GM12878 (cell line): ENCODE measurements around the gene ZNF451. TPM values are rescaled to one million over a fixed set of nuclear protein-coding genes. Genes with fewer than 3 reads are reported as not detected.

Source experiments
- ATAC-seq: fragments of 200-7000 bp; cut with Tn5 transposase; 3 replicates; pipeline ENCODE4 v1.9.1; 2020; ENCODE audit warnings: mild to moderate bottlenecking, moderate library complexity
- BruUV-seq: library from RNA; stranded (reverse); fragments of 400-500 nt; replicated peaks from 2 replicates; lab custom pipeline; 2021; lab: Mats Ljungman, UMichigan
- CTCF ChIA-PET: fragments of 300-600 bp; sonication (Branson Sonifier 250); formaldehyde crosslinking; extraction: SDS; loops from one replicate; lab custom pipeline; 2021; ENCODE audit warnings: inconsistent platforms; lab: Yijun Ruan, JAX
- POLR2A ChIA-PET: fragments of 350-600 bp; formaldehyde crosslinking; extraction: SDS; loops from one replicate; lab custom pipeline; 2021; ENCODE audit warnings: inconsistent platforms; lab: Charles Lee
- RAD21 ChIA-PET: fragments of 300-600 bp; sonication (Branson Sonifier 250); formaldehyde crosslinking; loops from one replicate; lab custom pipeline; 2023; ENCODE audit warnings: antibody characterized with exemption; ENCODE audit not compliant: unreplicated experiment; lab: Charles Lee
- SMC1A ChIA-PET: fragments of 300-600 bp; sonication (Branson Sonifier 250); formaldehyde crosslinking; loops from one replicate; lab custom pipeline; 2023; ENCODE audit not compliant: unreplicated experiment, uncharacterized antibody; lab: Charles Lee
- DNase-seq: peaks from one replicate; pipeline ENCODE4 v3.0.0-alpha.2; 2011; ENCODE audit warnings: low read depth, low spot score
- FAIRE-seq: peaks from 3 replicates; lab custom pipeline; 2011; peaks lifted over from hg19 to GRCh38; lab: Jason Lieb, UNC
- H2AFZ ChIP-seq: 2 replicates; pipeline ENCODE4 v1.6.0; 2011; ENCODE audit warnings: low read depth, low read length, control low read depth; ENCODE audit not compliant: control insufficient read depth
- H3K27ac ChIP-seq: 2 replicates; pipeline ENCODE4 v1.5.1; 2011; ENCODE audit warnings: control low read depth; ENCODE audit not compliant: control insufficient read depth, insufficient read depth
- H3K27me3 ChIP-seq, 2 experiments: replicated peaks in 1 of 2; 2 replicates each; pipeline versions ENCODE4 v1.6.0 to v1.6.1; 2011; ENCODE audit warnings: low read length in 1 of 2; ENCODE audit not compliant: control insufficient read depth in 2 of 2, insufficient read depth in 2 of 2
- H3K36me3 ChIP-seq, 2 experiments: 2 replicates each; pipeline ENCODE4 v1.5.1; 2011; ENCODE audit warnings: low read length in 1 of 2; ENCODE audit not compliant: control insufficient read depth in 2 of 2, insufficient read depth in 2 of 2
- H3K4me1 ChIP-seq: 2 replicates; pipeline ENCODE4 v1.6.1; 2011; ENCODE audit warnings: mild to moderate bottlenecking, low read length, moderate library complexity, mixed read lengths; ENCODE audit not compliant: control insufficient read depth, insufficient read depth
- H3K4me2 ChIP-seq: 2 replicates; pipeline ENCODE4 v1.6.0; 2011; ENCODE audit warnings: control low read depth; ENCODE audit not compliant: control insufficient read depth, insufficient read depth
- H3K4me3 ChIP-seq: fragments of 200-600 bp; sonication (generic); 2 replicates; pipeline ENCODE4 v1.5.1; 2016
- H3K79me2 ChIP-seq: 2 replicates; pipeline ENCODE4 v1.6.0; 2011; ENCODE audit warnings: low read length; ENCODE audit not compliant: control insufficient read depth, insufficient read depth
- H3K9ac ChIP-seq: 2 replicates; pipeline ENCODE4 v1.8.0; 2011; ENCODE audit warnings: low read length, control low read depth, mixed read lengths; ENCODE audit not compliant: control insufficient read depth, insufficient read depth
- H3K9me3 ChIP-seq: replicated peaks from 3 replicates; pipeline ENCODE4 v1.5.1; 2011; ENCODE audit warnings: mild to moderate bottlenecking, low read length; ENCODE audit not compliant: control insufficient read depth, insufficient read depth
- H4K20me1 ChIP-seq: 2 replicates; pipeline ENCODE4 v1.6.0; 2011; ENCODE audit not compliant: control insufficient read depth, insufficient read depth
- CBFB ChIP-seq: IDR thresholded peaks from 2 replicates; pipeline ENCODE4 v1.6.1; 2016; ENCODE audit warnings: antibody characterized with exemption, low read depth
- RAD21 ChIP-seq: IDR thresholded peaks from 2 replicates; pipeline ENCODE4 v1.6.1; 2011; ENCODE audit warnings: mild to moderate bottlenecking, low read depth, low read length, moderate library complexity; ENCODE audit not compliant: insufficient read depth
- YY1 ChIP-seq: IDR thresholded peaks from 2 replicates; pipeline ENCODE4 v1.6.1; 2011; ENCODE audit warnings: low read depth, mild to moderate bottlenecking, low read length
- ZNF24 ChIP-seq: fragments of 450-650 bp; IDR thresholded peaks from 2 replicates; pipeline ENCODE4 v1.6.1; 2017; ENCODE audit warnings: antibody characterized with exemption, mild to moderate bottlenecking
- ZNF592 ChIP-seq: fragments of 450-650 bp; IDR thresholded peaks from 2 replicates; pipeline ENCODE4 v1.6.1; 2017; ENCODE audit warnings: mild to moderate bottlenecking, moderate library complexity
- WGBS: methylation state at CpG from one replicate; pipeline ENCODE4 v1.1.6; 2016; ENCODE audit warnings: low lambda C conversion rate; ENCODE audit not compliant: insufficient replicate concordance, insufficient coverage; ENCODE audit errors: missing lambda C conversion rate; 5-methylcytosine and 5-hydroxymethylcytosine counted together
- in situ Hi-C: fragments of 300-500 bp; cut with MboI; formaldehyde crosslinking; loops from 9 replicates; pipeline ENCODE4 v1.14.3; 2018; ENCODE audit warnings: mixed read lengths
- intact Hi-C: fragments of 100-400 bp; cut with micrococcal nuclease; formaldehyde crosslinking; loops from one replicate; pipeline ENCODE4 v1.14.2; 2022; ENCODE audit not compliant: unreplicated experiment
- polyA plus RNA-seq, 11 experiments: library from polyadenylated mRNA; depleted of rRNA in 4 of 11; unstranded in 6 of 11; stranded (reverse) in 5 of 11; fragments of >200 nt; fragmentation: Nextera tagmentation in 4 of 11; fragmentation: Illumina TruSeq in 1 of 11; extraction: Ambion mirVana in 4 of 11; extraction: Trizol in 1 of 11; gene quantifications; 1 replicate in 1 of 11; 2 replicates in 10 of 11; pipeline versions ENCODE4 v1.2.1 to v1.2.3, GENCODE V29; 2011 to 2016; ENCODE audit warnings: inconsistent platforms in 2 of 11, missing spikeins in 2 of 11, low read depth in 1 of 11
- total RNA-seq, 4 experiments: library from RNA; depleted of rRNA in 3 of 4; stranded (reverse); fragments of >200 nt in 3 of 4; fragmentation: Illumina TruSeq in 1 of 4; extraction: Trizol in 1 of 4; gene quantifications; 2 replicates each; pipeline versions ENCODE4 v1.2.1 to v1.2.3, GENCODE V29; 2013 to 2021

Gene ZNF451
- total and polyA plus RNA-seq, 10 of the 15 experiments (the other 5 are each of a cell fraction or from before 2014, with no cell fraction given), result 6.5 to 44.4 (median 23.8) TPM

DNA sequence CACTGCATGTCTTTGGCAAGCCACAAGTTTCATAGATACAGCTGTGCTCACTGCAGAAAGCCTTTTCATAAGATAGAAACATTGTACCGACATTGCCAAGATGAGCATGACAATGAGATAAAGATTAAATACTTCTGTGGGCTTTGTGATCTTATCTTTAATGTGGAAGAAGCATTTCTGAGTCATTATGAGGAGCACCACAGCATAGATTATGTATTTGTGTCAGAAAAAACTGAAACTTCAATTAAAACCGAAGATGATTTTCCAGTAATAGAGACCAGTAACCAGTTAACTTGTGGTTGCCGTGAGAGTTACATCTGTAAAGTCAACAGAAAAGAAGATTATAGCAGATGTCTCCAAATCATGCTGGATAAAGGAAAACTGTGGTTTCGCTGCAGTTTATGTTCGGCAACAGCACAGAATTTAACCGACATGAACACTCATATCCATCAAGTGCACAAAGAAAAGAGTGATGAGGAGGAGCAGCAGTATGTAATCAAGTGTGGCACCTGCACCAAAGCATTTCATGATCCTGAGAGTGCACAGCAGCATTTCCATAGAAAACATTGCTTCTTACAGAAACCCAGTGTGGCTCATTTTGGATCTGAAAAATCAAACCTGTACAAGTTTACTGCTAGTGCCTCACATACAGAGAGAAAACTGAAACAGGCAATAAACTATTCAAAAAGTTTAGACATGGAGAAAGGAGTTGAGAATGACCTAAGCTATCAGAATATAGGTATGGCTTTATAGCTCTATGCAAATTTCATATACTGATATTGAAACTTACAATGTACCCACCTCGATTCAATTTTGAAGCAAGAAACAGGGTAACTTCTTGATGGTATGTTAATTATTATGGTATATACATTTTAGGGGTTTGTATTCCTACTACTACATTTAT is 58.2 kb downstream of the ZNF451 start:
- WGBS, result 89% methylated on average over 7 of the region's 7 CpGs
- H3K79me2 ChIP-seq, result no peaks in the 10 kb centered on the region
- H3K4me2 ChIP-seq, result no peak overlapping the region
- peaks cover 0 to 18% of the 10 kb centered on the region in 2 experiments; a peak in 2 of 4 replicates for H3K36me3 ChIP-seq
- no peak for TF ChIP-seq YY1
- no peak for TF ChIP-seq CBFB
- no peak for TF ChIP-seq ZNF592
- no peak for TF ChIP-seq RAD21
- TF ChIP-seq ZNF24, result no peak
- no peak for ATAC-seq
- intact Hi-C loops (no loop called here), in situ Hi-C loops (no loop called here)
- H3K27ac ChIP-seq, result no peak overlapping the region
- no peak for FAIRE-seq
- no peak overlapping the region for H2AFZ ChIP-seq
- no peaks in the 10 kb centered on the region for H3K27me3 ChIP-seq
- H4K20me1 ChIP-seq, result no peaks in the 10 kb centered on the region
- no peaks in the 10 kb centered on the region; the same call in 2 of the 3 replicates for H3K9me3 ChIP-seq
- H3K9ac ChIP-seq, result no peak overlapping the region
- no peaks in the 10 kb centered on the region for H3K4me1 ChIP-seq
- CTCF ChIA-PET, result interaction anchor here (1.3 to 1.6 kb wide), 2 partner anchors 15 to 28 kb away, joined by 3 read pairs; no protein-coding TSS in a partner anchor
- POLR2A ChIA-PET, result no interaction called here
- DNase-seq, result no peak
- RAD21 ChIA-PET, result no interaction called here
- BruUV-seq, result no TSS peak
- SMC1A ChIA-PET, result no interaction called here
- H3K4me3 ChIP-seq, result no peak overlapping the region
